ENCODE data around the gene SPTAN1.
A peak's percentile ranks its signal among the peaks of the same experiment; 100 is the strongest.
"Not testable (repeated sequence)": the region's sequence is repeated elsewhere in the genome, so short reads cannot be mapped to it uniquely, and the experiment has no call there.

SPTAN1 gene

DNA sequence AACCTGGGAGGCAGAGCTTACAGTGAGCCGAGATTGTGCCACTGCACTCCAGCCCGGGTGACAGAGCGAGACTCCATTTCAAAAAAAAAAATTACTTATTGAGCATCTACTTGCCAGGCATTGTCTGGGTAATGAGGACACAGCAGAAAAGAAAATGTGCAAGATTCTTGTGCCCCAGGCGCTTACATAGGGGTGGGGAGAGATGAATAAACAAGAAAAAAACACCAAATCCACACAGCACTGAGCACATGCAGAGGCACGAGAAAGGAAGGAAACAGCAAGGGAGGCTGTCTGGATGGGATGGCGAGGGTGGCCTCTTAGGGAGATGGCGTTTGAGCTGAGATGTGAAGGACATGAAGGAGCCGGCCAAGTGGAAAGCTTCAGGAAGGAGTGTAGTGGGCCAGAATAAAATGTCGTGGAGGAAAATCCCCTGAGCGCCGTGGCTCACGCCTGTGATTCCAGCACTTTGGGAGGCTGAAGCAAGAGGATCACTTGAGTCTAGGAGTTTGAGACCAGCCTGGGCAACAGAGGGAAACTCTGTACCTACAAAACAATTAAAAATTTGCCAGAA is 90.4 kb downstream of the SPTAN1 start:
- H3K9me3 ChIP-seq (ENCODE audit: control insufficient read depth, insufficient read depth, low read depth, low read length) = no peaks in the 10 kb centered on the region
- H3K27ac ChIP-seq (ENCODE audit: low read depth, low read length) = no peak overlapping the region
- peaks cover 12% of the 10 kb centered on the region; the same call in 1 of the 2 replicates for H3K4me1 ChIP-seq (ENCODE audit: control insufficient read depth, insufficient read depth, low read length)
- H3K36me3 ChIP-seq (ENCODE audit: control insufficient read depth, insufficient read depth, low read length) = peaks cover 23% of the 10 kb centered on the region
- H3K4me3 ChIP-seq (ENCODE audit: low read depth, low read length) = no peak overlapping the region
- no peaks in the 10 kb centered on the region for H3K27me3 ChIP-seq (ENCODE audit: control insufficient read depth, insufficient read depth, low read length)
- H3K9ac ChIP-seq (ENCODE audit: low read length) = no peak overlapping the region

DNA sequence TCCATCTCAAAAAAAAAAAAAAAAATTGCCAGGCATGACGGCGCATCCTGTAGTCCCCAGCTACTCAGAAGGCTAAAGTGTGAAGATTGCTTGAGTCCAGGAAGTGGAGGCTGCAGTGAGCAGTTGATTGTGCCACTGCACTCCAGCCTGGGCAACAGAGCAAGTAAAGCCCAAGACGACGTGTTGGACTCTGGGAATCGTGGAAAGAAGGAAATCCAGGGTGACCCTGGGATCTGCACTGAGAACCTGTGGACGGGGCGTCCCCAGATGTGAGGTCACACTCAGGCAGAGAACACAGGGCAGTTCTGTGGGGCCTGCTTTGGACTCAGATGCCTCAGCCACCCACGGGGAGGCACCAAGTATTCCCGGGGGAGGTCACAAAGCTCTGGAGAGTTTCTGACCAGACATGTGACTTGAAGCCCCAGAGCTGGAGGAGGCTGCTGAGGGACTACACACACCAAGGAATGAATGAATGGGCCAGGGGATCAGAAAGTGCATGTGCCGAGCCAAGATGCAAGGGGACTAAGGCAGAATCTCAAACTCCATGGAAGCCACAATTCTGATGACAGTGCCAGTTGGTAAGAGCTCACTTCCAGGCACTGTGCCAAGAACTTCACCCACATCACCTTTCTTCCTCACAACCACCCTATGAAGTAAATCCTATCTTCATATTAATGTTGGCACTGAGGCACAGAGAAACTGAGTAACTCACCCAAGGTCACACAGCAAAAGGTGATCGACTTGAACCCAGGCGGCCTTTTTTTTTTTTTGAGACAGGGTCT is 91.3 kb downstream of the SPTAN1 start:
- no peak overlapping the region for H3K9ac ChIP-seq (ENCODE audit: low read length)
- no peaks in the 10 kb centered on the region for H3K9me3 ChIP-seq (ENCODE audit: control insufficient read depth, insufficient read depth, low read depth, low read length)
- no peaks in the 10 kb centered on the region for H3K27me3 ChIP-seq (ENCODE audit: control insufficient read depth, insufficient read depth, low read length)
- no peak overlapping the region for H3K4me3 ChIP-seq (ENCODE audit: low read depth, low read length)
- peaks cover 19% of the 10 kb centered on the region for H3K36me3 ChIP-seq (ENCODE audit: control insufficient read depth, insufficient read depth, low read length)
- H3K4me1 ChIP-seq (ENCODE audit: control insufficient read depth, insufficient read depth, low read length) = peaks cover 12% of the 10 kb centered on the region; the same call in 1 of the 2 replicates
- no peak overlapping the region for H3K27ac ChIP-seq (ENCODE audit: low read depth, low read length)

DNA sequence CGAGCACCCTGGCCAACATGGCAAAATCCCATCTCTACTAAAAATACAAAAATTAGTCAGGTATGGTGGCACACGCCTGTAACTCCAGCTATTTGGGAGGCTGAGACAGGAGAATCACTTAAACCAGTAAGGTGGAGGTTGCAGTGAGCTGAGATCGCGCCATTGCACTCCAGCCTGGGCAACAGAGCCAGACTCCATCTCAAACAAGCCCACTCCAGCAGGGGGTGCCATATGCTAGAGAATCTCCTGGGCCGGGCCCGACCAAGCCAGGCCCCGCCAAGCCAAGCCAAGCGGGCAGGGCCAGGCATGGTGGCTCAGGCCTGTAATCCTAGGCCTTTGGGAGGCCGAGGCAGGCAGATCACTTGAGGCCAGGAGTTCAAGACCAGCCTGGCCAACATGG is 95.8 kb downstream of the SPTAN1 start:
- H3K9me3 ChIP-seq (ENCODE audit: control insufficient read depth, insufficient read depth, low read depth, low read length); H3K27me3 ChIP-seq (ENCODE audit: control insufficient read depth, insufficient read depth, low read length); H3K27ac ChIP-seq (ENCODE audit: low read depth, low read length); H3K36me3 ChIP-seq (ENCODE audit: control insufficient read depth, insufficient read depth, low read length); H3K4me3 ChIP-seq (ENCODE audit: low read depth, low read length); H3K4me1 ChIP-seq (ENCODE audit: control insufficient read depth, insufficient read depth, low read length); H3K9ac ChIP-seq (ENCODE audit: low read length): not testable (repeated sequence)

DNA sequence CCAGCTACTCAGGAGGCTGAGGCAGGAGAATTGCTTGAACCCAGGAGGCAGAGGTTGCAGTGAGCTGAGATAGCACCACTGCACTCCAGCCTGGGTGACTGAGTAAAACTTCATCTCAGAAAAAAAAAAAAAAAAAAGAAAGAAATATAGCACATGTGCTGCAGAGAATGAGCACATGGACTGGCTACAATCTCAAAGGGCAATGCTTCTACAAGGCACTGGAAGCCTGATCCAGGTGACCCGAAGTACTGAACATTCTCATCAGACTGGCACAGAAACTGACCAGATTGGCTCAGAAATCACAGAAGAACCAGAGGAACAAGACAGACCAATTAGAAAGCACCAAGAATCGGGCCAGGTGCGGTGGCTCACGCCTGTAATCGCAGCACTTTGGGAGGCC is 99.4 kb downstream of the SPTAN1 start:
- Histone ChIP-seq H3K9ac (ENCODE audit: low read length) (no peak overlapping the region), H3K9me3 (ENCODE audit: control insufficient read depth, insufficient read depth, low read depth, low read length) (no peaks in the 10 kb centered on the region), H3K4me3 (ENCODE audit: low read depth, low read length) (no peak overlapping the region), H3K36me3 (ENCODE audit: control insufficient read depth, insufficient read depth, low read length) (peaks cover 5% of the 10 kb centered on the region), H3K27ac (ENCODE audit: low read depth, low read length) (no peak overlapping the region), H3K4me1 (ENCODE audit: control insufficient read depth, insufficient read depth, low read length) (no peaks in the 10 kb centered on the region), H3K27me3 (ENCODE audit: control insufficient read depth, insufficient read depth, low read length) (no peaks in the 10 kb centered on the region)

DNA sequence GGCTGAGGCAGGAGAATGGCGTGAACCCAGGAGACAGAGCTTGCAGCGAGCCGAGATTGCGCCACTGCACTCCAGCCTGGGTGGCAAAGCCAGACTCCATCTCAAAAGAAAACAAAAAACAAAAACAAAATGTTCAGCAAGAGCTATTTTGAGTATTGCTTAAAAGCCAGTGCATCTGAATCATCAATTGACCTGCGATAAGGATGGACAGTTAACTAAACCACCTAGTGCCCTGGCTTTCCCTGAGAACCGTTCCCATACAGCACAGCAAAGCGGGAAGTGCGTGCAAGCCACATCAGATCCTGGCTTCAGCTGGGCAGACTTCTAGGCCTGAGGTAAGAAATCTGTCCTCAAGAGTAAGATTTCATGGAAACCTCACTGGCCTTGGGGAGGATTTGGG is 101.5 kb downstream of the SPTAN1 start:
- H3K27me3 ChIP-seq (ENCODE audit: control insufficient read depth, insufficient read depth, low read length) = no peaks in the 10 kb centered on the region
- H3K4me1 ChIP-seq (ENCODE audit: control insufficient read depth, insufficient read depth, low read length) = no peaks in the 10 kb centered on the region
- no peak overlapping the region for H3K9ac ChIP-seq (ENCODE audit: low read length)
- H3K4me3 ChIP-seq (ENCODE audit: low read depth, low read length) = no peak overlapping the region
- no peaks in the 10 kb centered on the region for H3K9me3 ChIP-seq (ENCODE audit: control insufficient read depth, insufficient read depth, low read depth, low read length)
- H3K27ac ChIP-seq (ENCODE audit: low read depth, low read length) = no peak overlapping the region
- H3K36me3 ChIP-seq (ENCODE audit: control insufficient read depth, insufficient read depth, low read length) = peaks cover 5% of the 10 kb centered on the region

DNA sequence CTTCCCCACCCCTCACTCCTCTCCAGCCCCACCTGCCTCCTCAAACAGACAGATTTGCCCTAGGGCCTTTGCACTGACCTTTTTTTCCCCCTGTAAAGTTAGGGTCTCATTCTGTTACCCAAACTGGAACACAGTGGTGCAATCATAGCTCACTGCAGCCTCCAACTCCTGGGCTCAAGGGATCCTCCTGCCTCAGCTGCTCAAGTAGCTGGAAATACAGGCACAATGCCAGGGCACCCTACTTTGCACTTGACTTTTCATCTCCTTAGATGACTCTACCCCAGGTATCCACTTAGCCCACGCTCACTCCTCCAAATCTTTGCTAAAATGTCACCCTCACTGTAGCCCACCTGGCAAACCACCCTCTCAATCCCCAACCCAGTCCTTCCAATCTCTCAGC is 102.1 kb downstream of the SPTAN1 start:
- Histone ChIP-seq H3K36me3 (ENCODE audit: control insufficient read depth, insufficient read depth, low read length) (peaks cover 5% of the 10 kb centered on the region), H3K9ac (ENCODE audit: low read length) (no peak overlapping the region), H3K4me3 (ENCODE audit: low read depth, low read length) (no peak overlapping the region), H3K9me3 (ENCODE audit: control insufficient read depth, insufficient read depth, low read depth, low read length) (no peaks in the 10 kb centered on the region), H3K27me3 (ENCODE audit: control insufficient read depth, insufficient read depth, low read length) (no peaks in the 10 kb centered on the region), H3K4me1 (ENCODE audit: control insufficient read depth, insufficient read depth, low read length) (no peaks in the 10 kb centered on the region), H3K27ac (ENCODE audit: low read depth, low read length) (no peak overlapping the region)

DNA sequence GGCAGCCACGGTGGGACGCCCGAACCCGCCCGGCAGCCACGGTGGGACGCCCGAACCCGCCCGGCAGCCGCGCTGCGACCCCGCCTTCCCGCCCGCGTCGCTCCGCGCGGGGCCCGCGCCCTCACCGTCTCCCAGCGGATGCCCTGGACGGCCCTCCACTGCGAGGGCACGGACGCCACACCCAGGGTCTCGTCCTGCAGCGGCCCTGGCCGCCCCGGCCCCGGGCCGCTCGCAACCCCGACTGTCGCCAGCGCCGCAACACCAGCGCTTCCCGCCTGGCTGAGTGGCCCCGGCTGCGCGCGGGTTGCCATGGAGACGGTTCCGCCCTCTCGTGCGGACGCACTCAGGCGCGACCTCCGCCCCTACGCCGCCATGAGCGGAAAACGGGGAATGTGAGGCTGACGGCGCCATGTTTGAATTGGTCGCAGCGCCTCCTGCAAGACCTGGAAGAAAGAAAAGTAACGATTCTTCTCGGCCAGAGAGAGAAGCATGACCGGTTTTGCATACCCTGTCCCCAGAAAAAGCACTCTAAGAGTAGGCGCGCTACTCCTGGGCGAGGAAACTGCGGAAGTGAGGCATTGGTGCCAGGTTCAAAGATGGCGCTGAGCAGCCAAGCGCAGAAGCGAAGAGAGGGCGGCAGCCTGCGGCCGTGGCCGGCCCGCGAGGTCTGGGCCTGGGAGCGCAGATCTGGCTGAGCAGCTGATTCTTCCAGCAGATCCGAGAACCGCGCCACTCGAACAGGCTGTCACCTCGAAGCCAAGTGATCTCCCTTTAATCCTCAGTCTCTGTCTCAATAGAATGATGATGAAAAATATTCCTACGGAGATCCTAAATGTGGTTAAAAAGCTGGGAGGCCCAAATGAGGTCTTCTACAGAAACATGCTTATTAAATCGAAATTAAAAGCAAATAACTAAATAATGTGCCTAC is 104.3 kb downstream of the SPTAN1 start, which contains the start of gene DYNC2I2:
Gene DYNC2I2 (minus strand): TSS at position 432 of the 928 bp plus-strand sequence. CDS start 121 bp downstream, at position 311.
- no peaks in the 10 kb centered on the region for H3K4me1 ChIP-seq (ENCODE audit: control insufficient read depth, insufficient read depth, low read length)
- H3K9ac ChIP-seq (ENCODE audit: low read length) = peak within 1 kb of the TSS; percentile 100
- H3K27ac ChIP-seq (ENCODE audit: low read depth, low read length) = peak within 1 kb of the TSS; percentile 100
- peak within 1 kb of the TSS; percentile 96 for H3K4me3 ChIP-seq (ENCODE audit: low read depth, low read length)
- H3K9me3 ChIP-seq (ENCODE audit: control insufficient read depth, insufficient read depth, low read depth, low read length) = no peaks in the 10 kb centered on the region
- H3K36me3 ChIP-seq (ENCODE audit: control insufficient read depth, insufficient read depth, low read length) = peaks cover 5% of the 10 kb centered on the region
- H3K27me3 ChIP-seq (ENCODE audit: control insufficient read depth, insufficient read depth, low read length) = no peaks in the 10 kb centered on the region

DNA sequence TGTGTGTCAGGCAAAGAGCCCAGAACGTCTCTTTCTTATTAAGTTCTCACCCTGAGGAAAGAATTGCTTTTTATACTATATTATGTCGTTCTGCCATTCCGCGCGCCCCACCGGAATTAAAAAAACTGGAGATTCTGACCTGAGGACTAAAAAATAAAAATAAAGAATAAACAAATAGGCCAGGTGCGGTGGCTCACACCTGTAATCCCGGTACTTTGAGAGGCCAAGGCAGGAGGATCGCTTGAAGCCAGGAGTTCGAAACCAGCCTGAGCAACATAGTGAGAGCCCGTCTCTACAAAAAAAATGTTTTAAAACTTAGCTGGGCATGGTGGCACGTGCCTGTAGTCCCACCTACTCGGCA is 104.9 kb downstream of the SPTAN1 start:
- Histone ChIP-seq H3K4me1 (ENCODE audit: control insufficient read depth, insufficient read depth, low read length) (no peaks in the 10 kb centered on the region), H3K27ac (ENCODE audit: low read depth, low read length) (peak overlapping the region; percentile 100), H3K9ac (ENCODE audit: low read length) (peak overlapping the region; percentile 100), H3K9me3 (ENCODE audit: control insufficient read depth, insufficient read depth, low read depth, low read length) (no peaks in the 10 kb centered on the region), H3K4me3 (ENCODE audit: low read depth, low read length) (peak overlapping the region; percentile 96), H3K27me3 (ENCODE audit: control insufficient read depth, insufficient read depth, low read length) (no peaks in the 10 kb centered on the region), H3K36me3 (ENCODE audit: control insufficient read depth, insufficient read depth, low read length) (peaks cover 5% of the 10 kb centered on the region)

DNA sequence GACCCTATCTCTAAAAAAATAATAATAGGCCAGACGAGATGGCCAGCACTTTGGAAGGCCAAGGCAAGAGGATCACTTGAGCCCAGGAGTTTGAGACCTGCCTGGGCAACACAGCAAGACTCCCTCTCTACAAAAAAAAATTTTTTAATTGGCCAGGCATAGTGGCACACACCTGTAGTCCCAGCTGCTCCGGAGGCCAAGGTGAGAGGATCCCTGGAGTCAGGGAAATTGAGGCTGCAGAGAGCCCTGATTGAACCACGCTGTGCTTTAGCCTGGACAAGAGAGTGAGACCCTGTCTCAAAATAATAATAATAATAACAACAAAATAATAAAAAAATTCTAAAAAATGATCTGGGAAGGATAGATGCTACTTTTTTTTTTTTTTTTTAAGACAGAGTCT is 105.4 kb downstream of the SPTAN1 start:
- Histone ChIP-seq H3K9me3 (ENCODE audit: control insufficient read depth, insufficient read depth, low read depth, low read length) (no peaks in the 10 kb centered on the region), H3K4me1 (ENCODE audit: control insufficient read depth, insufficient read depth, low read length) (no peaks in the 10 kb centered on the region), H3K27me3 (ENCODE audit: control insufficient read depth, insufficient read depth, low read length) (no peaks in the 10 kb centered on the region), H3K4me3 (ENCODE audit: low read depth, low read length) (no peak overlapping the region), H3K9ac (ENCODE audit: low read length) (no peak overlapping the region), H3K27ac (ENCODE audit: low read depth, low read length) (no peak overlapping the region), H3K36me3 (ENCODE audit: control insufficient read depth, insufficient read depth, low read length) (peaks cover 5% of the 10 kb centered on the region)

DNA sequence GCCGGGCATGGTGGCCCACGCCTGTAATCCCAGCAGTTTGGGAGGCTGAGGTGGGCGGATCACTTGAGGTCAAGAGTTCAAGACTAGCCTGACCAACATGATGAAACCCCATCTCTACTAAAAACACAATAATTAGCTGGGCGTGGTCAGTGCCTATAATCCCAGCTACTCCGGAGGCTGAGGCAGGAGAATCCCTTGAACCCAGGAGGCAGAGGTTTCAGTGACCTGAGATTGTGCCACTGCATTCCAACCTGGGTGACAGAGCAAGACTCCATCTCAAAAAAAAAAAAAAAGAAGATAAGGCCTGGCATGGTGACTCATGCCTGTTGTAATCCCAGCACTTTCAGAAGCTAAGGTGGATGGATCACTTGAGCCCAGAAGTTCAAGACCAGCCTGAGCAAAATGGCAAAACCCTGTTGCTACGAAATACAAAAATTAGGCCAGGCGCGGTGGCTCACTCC is 114.1 kb downstream of the SPTAN1 start:
- H3K9ac ChIP-seq (ENCODE audit: low read length); H3K4me3 ChIP-seq (ENCODE audit: low read depth, low read length); H3K36me3 ChIP-seq (ENCODE audit: control insufficient read depth, insufficient read depth, low read length); H3K4me1 ChIP-seq (ENCODE audit: control insufficient read depth, insufficient read depth, low read length); H3K27me3 ChIP-seq (ENCODE audit: control insufficient read depth, insufficient read depth, low read length); H3K27ac ChIP-seq (ENCODE audit: low read depth, low read length); H3K9me3 ChIP-seq (ENCODE audit: control insufficient read depth, insufficient read depth, low read depth, low read length): not testable (repeated sequence)

DNA sequence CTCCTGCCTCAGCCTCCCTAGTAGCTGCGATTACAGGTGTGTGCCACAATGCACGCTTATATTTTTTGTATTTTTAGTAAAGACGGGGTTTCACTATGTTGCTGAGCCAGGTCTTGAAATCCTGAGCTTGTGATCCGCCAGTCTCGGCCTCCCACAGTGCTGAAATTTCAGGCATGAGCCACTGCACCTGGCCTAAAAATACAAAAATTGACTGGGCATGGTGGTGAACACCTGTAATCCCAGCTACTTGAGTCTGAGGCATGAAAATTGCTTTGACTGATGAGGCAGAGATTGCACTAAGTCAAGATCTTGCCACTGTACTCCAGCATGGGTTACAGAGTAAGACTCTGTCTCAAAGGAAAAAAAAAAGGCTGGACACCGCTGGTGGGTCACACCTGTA is 117.4 kb downstream of the SPTAN1 start:
- Histone ChIP-seq H3K4me3 (ENCODE audit: low read depth, low read length) (no peak overlapping the region), H3K36me3 (ENCODE audit: control insufficient read depth, insufficient read depth, low read length) (no peaks in the 10 kb centered on the region), H3K27me3 (ENCODE audit: control insufficient read depth, insufficient read depth, low read length) (no peaks in the 10 kb centered on the region), H3K9ac (ENCODE audit: low read length) (no peak overlapping the region), H3K27ac (ENCODE audit: low read depth, low read length) (no peak overlapping the region), H3K9me3 (ENCODE audit: control insufficient read depth, insufficient read depth, low read depth, low read length) (no peaks in the 10 kb centered on the region), H3K4me1 (ENCODE audit: control insufficient read depth, insufficient read depth, low read length) (no peaks in the 10 kb centered on the region)

Data from HUES6 (cell line).